SU-DHL-6 (cell line): Measurements from ENCODE around the gene TMSB4X.
A peak's percentile ranks its signal among the peaks of the same experiment; 100 is the strongest.
"Not testable (repeated sequence)": the region's sequence is repeated elsewhere in the genome, so short reads cannot be mapped to it uniquely, and the experiment has no call there.

Experiments
- H2AFZ ChIP-seq: fragments of 200-600 bp; sonication (generic); 2 replicates; pipeline ENCODE4 v1.6.1; 2014; ENCODE audit warnings: low read depth, mild to moderate bottlenecking, moderate library complexity, mixed read lengths, antibody characterized with exemption, low read length; ENCODE audit not compliant: severe bottlenecking
- H3F3A ChIP-seq: fragments of 200-600 bp; shearing (Covaris generic); 2 replicates; pipeline ENCODE4 v1.6.0; 2016; ENCODE audit warnings: antibody characterized with exemption, mild to moderate bottlenecking; ENCODE audit not compliant: insufficient read depth
- H3K27ac ChIP-seq: fragments of 200-600 bp; sonication (generic); 2 replicates; pipeline ENCODE4 v1.5.1; 2016; ENCODE audit warnings: low read depth, mild to moderate bottlenecking, low read length, moderate library complexity, mixed read lengths
- H3K27me3 ChIP-seq: fragments of 200-600 bp; sonication (generic), shearing (Covaris generic); 2 replicates; pipeline ENCODE4 v1.6.0; 2014; ENCODE audit warnings: mild to moderate bottlenecking, low read length
- H3K36me3 ChIP-seq: fragments of 200-600 bp; sonication (generic); 2 replicates; pipeline ENCODE4 v1.6.1; 2014; ENCODE audit warnings: mild to moderate bottlenecking, low read length, mixed read lengths
- H3K4me2 ChIP-seq: fragments of 300-600, 200-600 bp; shearing (Covaris generic), sonication (generic); 2 replicates; pipeline ENCODE4 v1.6.0; 2014; ENCODE audit warnings: low read length, low read depth, mild to moderate bottlenecking; ENCODE audit not compliant: poor library complexity, severe bottlenecking
- H3K4me3 ChIP-seq: fragments of 200-600 bp; sonication (generic); 2 replicates; pipeline ENCODE4 v1.5.1; 2014; ENCODE audit warnings: antibody characterized with exemption, low read length, mild to moderate bottlenecking, mixed read lengths; ENCODE audit not compliant: insufficient read depth, poor library complexity, severe bottlenecking
- H3K79me2 ChIP-seq: fragments of 200-600 bp; sonication (generic); 2 replicates; pipeline ENCODE4 v1.6.1; 2014; ENCODE audit warnings: mild to moderate bottlenecking, low read length, moderate library complexity; ENCODE audit not compliant: insufficient read depth
- H3K9ac ChIP-seq: fragments of 200-600 bp; sonication (generic); 2 replicates; pipeline ENCODE4 v1.7.0; 2014; ENCODE audit warnings: mild to moderate bottlenecking, low read length
- H3K9me2 ChIP-seq: fragments of 200-600 bp; sonication (generic); replicated peaks from 2 replicates; pipeline ENCODE4 v1.6.1; 2014; ENCODE audit warnings: low read length; ENCODE audit not compliant: insufficient read depth
- H3K9me3 ChIP-seq: fragments of 200-600 bp; sonication (generic); 2 replicates; pipeline ENCODE4 v1.6.1; 2014; ENCODE audit warnings: low read length, mixed read lengths; ENCODE audit not compliant: insufficient read depth
- H4K20me1 ChIP-seq: fragments of 200-600 bp; sonication (generic); 2 replicates; pipeline ENCODE4 v1.6.1; 2014; ENCODE audit warnings: low read depth, mild to moderate bottlenecking, antibody characterized with exemption, low read length, moderate library complexity, mixed read lengths
- CTCF ChIP-seq: fragments of 200-600 bp; sonication (generic); IDR thresholded peaks from one replicate; pipeline ENCODE4 v1.5.1; 2017; ENCODE audit warnings: antibody characterized with exemption, mild to moderate bottlenecking, low read length, moderate library complexity; ENCODE audit not compliant: insufficient read depth, poor library complexity, severe bottlenecking
- EZH2phosphoT487 ChIP-seq: fragments of 200-600 bp; sonication (generic), shearing (Covaris generic); conservative IDR thresholded peaks from 2 replicates; pipeline ENCODE4 v1.6.1; 2018; ENCODE audit warnings: mild to moderate bottlenecking, antibody characterized with exemption, low read length, moderate library complexity, mixed read lengths

TMSB4X gene

GRCh38 chrX:13015536-13016236 is 40.8 kb downstream of the TMSB4X start:
- no peaks in the 10 kb centered on the region for H3K27me3 ChIP-seq
- no peak overlapping the region for H3K27ac ChIP-seq
- H3K4me2 ChIP-seq, result no peak overlapping the region
- no peaks in the 10 kb centered on the region for H3K9me2 ChIP-seq
- H4K20me1 ChIP-seq, result no peaks in the 10 kb centered on the region
- H3K9ac ChIP-seq, result no peak overlapping the region
- TF ChIP-seq EZH2phosphoT487 (no peak), CTCF (no peak)
- H2AFZ ChIP-seq, result no peak overlapping the region
- H3K36me3 ChIP-seq, result no peaks in the 10 kb centered on the region
- no peak overlapping the region for H3K4me3 ChIP-seq
- H3K79me2 ChIP-seq, result no peaks in the 10 kb centered on the region
- 0 out of 2 replicates have a peak, but pooled peaks cover 9% of the 10 kb centered on the region for H3F3A ChIP-seq
- no peaks in the 10 kb centered on the region for H3K9me3 ChIP-seq

DNA sequence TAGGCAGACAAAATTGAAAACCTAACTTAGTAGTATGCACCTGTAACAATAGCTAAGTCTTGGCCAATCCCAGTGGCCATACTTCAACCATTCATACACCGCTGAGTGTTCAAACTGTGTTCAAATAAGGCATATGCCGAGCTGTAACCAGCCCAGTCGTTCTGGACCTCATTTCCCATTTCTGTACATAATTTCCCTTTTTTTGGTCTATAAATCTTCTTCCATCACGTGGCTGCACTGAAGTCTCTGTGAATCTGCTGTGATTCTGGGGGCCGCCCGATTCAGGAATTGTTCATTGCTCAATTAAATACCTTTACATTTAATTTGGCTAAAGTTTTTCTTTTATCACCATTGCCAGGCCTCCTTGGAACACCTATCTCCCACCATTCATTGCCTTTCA is 41.8 kb downstream of the TMSB4X start:
- not testable (repeated sequence) for H3K9me2 ChIP-seq, H3K27ac ChIP-seq, H3K4me3 ChIP-seq, H3K79me2 ChIP-seq, H3K27me3 ChIP-seq, H3K36me3 ChIP-seq, H3K9ac ChIP-seq, H3F3A ChIP-seq, H3K9me3 ChIP-seq, H4K20me1 ChIP-seq, H2AFZ ChIP-seq, H3K4me2 ChIP-seq

- H2AFZ ChIP-seq, result no peak overlapping the region
- no peak overlapping the region; the same call in 1 of the 2 replicates for H3K27ac ChIP-seq
- no peak overlapping the region for H3K9ac ChIP-seq
Measured at GRCh38 chrX:13022926-13023325, 48.0 kb downstream of the TMSB4X start.

More at GRCh38 chrX:13022926-13023325, 48.0 kb downstream of the TMSB4X start:
- peak overlapping the region; percentile 40 for H3K4me2 ChIP-seq
- no peaks in the 10 kb centered on the region for H3K9me3 ChIP-seq
- no peaks in the 10 kb centered on the region for H3K79me2 ChIP-seq
- H3K36me3 ChIP-seq, result no peaks in the 10 kb centered on the region
- H4K20me1 ChIP-seq, result no peaks in the 10 kb centered on the region
- TF ChIP-seq CTCF (no peak), EZH2phosphoT487 (no peak)
- no peaks in the 10 kb centered on the region for H3K27me3 ChIP-seq
- H3K9me2 ChIP-seq, result no peaks in the 10 kb centered on the region
- H3K4me3 ChIP-seq, result no peak overlapping the region
- no peaks in the 10 kb centered on the region for H3F3A ChIP-seq
